Measurements from ENCODE around the gene NDUFC2.

The NDUFC2 gene

DNA sequence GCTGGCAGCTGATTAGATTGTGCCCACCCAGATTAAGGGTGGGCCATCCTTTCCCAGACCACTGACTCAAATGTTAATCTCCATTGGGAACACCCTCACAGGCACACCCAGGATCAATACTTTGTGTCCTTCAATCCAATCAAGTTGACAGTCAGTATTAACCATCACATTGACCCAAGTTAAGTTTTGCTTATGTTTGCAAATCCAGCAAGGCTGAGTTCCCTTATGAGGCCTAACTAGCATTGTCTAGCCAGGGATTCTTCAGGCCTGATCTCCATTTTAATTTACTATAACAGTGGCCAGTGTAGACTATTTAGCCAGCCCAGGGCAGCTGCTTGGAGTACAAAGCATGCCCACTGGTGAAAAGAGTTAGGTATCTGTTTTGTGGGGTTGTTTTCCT is 54.3 kb downstream of the NDUFC2 start:
- no peak for DNase-seq

DNA sequence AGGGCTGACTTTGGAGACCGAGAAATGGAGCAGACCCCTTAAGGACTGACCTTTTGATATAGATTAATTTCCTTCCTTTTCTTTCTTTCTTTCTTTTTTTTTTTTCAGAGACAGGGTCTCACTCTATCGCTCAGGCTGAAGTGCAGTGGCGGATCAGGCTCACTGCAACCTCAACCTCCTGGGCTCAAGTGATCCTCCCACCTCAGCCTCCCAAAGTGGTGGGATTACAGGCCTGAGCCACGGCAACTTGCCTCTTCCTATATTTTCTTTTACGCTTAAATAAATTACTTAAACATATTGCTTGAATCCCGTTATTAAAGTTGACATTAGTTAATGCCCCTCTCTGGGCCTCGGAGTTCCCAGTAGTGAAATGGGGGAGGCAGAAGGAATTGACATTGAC is 56.2 kb downstream of the NDUFC2 start:
- DNase-seq: no peak

DNA sequence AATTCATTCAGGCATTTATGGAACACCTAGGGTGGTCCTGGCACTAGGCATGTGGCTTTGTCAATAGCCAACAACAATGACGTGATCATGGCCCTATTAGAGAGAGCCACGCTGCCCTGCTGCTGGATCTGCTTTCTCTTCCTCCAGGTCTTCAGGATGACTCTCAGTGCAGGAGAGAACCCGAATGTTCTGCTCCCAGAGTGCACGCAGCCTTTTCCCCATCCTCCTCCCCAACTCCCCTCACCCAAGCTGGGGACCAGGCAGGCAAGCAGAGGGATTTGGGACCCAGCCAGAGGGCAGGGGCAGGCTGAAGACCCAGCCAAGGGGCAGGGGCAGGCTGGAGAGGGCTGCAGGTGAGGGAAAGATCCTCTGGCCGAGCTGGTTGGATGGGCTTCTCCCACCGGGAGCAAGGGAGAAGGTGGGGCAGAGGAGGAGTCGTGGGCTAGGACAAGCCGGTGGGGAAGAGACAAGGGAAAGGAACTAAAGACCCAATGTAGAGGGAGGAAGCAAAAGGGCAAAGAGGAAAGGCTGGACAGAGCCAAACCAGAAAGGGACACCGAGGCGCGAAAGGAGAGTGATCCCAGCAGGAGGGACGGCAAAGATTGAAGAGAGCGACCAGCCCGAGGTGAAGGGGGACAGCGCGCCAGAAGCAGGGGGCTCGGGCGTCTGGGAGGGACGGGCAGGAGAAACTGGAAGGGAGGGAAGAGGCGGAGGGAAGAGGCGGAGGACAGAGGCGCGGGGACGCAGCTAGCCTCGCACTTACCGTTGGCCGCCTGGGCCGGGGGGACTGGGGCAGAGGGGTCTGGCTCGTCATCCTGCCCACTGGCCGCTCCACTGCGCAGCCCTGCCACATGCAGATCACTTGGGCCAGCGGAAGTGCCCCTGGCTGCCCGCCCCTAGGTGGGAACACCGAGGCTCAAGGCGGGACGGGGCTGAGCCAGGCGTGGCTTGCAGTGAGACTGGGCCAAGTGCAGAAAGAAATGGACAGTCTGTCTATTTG is 57.0 kb downstream of the NDUFC2 start, which contains the start of gene KCTD14:
Gene KCTD14, minus strand, starts transcription at position 880 of the 1,000 bp plus-strand sequence. Its CDS starts 27 bp downstream, at position 853.
- DNase-seq: no peak

DNA sequence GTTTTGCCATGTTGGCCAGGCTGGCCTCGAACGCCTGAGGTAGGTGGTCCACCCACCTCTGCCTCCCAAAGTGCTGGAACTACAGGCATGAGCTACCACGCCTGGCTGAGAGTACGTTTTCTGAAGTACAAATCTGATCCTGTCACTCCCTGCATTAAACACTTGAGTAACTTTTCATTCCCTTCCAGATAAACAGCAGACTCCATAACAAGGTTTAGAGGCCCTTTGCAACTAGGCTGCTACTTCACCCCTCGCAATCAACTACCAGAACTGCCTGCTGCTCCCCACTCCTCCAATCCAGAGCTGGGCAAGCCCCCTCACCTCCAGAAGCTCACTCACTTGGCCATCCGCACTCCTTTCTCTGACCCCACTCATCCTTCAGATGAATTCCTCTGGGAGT is 58.1 kb downstream of the NDUFC2 start:
- DNase-seq: no peak

- DNase-seq: no peak
Measured at GRCh38 chr11:78020246-78020645, 59.4 kb downstream of the NDUFC2 start.

GRCh38 chr11:78019808-78020207 is 59.9 kb downstream of the NDUFC2 start:
- DNase-seq: no peak
